GM21825 (cell line): ENCODE results near the gene ST8SIA2.
"Not testable (repeated sequence)": the region's sequence is repeated elsewhere in the genome, so short reads cannot be mapped to it uniquely, and the experiment has no call there.

Experiments
- ATAC-seq: cut with Tn5 transposase; IDR thresholded peaks from one replicate; pipeline ENCODE4 v1.9.1; 2021; ENCODE audit warnings: mild to moderate bottlenecking, moderate library complexity; ENCODE audit not compliant: unreplicated experiment

The ST8SIA2 gene

DNA sequence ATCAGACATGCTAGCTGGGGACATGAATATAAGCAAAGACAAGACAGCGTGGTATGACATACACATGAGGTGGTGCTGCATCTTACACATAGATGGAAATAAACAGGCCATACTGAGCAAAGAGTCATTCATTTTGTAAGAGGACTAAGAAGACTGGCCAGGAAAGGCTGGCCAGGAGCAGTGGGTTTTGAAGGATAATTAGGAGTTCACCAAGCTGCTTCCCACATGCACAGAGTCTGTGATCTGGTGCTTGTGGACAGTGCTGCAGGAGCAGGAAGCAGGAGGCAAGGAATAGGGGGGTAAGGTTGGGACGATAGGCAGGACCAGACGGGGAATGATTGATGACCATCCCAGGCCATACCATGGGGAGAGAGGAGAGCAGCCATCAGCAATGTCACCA, 41.5 kb downstream of the ST8SIA2 start:
- ATAC-seq, result no peak

DNA sequence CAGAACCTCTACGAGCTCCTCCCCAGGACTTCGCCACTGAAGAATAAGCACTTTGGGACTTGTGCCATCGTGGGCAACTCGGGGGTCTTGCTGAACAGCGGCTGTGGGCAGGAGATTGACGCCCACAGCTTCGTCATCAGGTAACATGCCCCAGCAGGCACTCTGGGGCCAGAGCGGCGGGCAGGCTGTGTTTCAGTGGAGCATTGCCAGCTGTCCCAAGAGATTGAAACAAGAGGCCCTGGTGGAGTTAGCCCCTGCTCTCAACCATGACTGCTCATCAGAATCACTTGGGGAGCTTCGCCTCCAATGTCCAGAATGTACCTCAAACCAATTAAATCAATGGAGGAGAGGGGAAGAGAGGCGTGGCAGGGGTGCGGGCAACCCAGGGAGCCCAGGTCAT, 44.8 kb downstream of the ST8SIA2 start:
- ATAC-seq, result no peak

DNA sequence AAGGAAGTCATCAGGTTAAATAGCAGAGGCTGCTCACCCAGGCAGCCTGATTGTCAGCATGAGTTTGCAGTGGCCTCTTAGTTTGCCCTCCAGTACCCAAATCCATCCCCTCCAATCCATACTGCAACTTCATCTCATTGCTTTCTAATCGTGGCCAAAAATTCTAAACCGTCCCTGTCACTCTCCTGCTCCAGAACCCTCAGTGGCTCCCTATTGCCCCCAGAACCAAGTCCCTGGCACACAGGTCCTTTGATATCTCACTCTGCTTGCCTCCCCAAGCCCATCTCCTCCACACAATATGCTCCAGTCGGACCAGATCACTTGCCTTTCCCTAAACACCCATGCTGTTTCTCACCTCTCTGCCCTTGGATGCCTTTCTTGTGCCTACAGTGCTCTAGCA, 49.7 kb downstream of the ST8SIA2 start:
- no peak for ATAC-seq

DNA sequence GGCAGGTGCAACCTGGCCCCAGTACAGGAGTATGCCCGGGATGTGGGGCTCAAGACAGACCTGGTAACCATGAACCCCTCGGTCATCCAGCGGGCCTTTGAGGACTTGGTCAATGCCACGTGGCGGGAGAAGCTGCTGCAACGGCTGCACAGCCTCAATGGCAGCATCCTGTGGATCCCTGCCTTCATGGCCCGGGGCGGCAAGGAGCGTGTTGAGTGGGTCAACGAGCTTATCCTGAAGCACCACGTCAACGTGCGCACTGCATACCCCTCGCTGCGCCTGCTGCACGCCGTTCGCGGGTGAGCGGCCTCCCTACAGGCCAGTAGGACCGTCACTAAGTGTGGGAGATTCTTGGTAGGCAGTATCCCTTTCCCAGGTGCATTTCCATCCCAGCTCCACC, 51.0 kb downstream of the ST8SIA2 start:
- no peak for ATAC-seq

DNA sequence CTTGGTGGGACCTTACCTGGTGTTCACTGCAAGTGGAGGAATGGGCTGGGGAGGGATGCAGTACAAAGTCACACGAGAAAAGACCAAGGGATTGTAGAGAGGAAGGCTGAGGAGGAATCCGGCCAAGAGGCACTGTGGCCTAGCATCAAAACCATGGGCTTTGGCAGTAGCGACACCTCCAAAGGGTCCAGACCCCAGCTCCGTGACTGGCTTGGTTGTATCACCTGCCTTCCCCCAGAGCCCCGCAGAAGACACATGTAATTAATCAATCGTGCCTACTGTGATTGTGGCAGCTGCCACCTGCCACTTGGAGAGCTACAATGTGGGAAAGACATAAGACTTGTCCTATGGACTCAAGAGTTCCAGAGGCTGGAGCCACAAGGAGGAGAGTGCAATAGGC, 54.7 kb downstream of the ST8SIA2 start:
- ATAC-seq, result no peak

DNA sequence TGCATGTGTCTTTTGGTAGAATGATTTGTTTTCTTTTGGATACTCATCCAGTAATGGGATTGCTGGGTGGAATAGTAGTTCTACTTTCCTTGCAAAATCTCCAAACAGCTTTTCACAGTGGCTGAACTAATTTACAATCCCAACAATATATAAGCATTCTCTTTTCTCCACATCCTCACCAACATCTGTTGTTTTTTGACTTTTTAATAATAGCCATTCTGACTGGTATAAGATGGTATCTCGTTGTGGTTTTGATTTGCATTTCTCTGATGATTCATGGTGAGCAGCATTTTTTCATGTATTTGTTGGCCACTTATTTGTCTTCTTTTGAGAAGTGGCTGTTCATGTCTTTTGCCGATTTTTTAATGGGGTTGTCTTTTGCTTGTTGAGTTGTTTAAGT, 55.8 kb downstream of the ST8SIA2 start:
- ATAC-seq, result no peak

DNA sequence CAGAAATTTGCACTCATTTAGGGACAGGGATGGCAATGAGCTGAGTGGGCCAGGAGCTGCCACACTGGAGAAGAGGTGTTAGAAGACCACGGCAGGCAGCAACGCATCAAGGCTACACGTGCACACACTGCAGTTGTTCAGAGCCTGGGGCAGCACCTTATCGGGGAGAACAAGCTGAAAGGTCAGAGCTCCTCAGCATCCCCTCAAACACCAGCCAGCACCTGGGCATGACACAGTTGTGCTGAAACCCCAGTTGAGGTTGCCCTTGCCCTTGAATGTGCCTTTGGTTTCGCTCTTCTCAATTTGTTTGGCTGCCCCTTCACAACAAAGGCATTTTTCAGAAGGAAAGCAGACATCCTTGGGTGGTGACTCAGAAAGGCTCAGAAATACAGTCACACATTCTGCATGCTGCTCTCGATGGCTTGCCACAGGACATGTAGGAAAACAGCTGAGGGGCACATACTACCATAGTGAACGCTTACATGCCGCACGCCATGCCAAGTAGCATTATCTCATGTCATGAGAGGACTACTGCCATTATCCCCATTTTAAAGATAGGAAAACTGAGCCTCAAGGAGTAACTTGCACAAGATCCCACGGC, 57.6 kb downstream of the ST8SIA2 start:
- ATAC-seq, result no peak

DNA sequence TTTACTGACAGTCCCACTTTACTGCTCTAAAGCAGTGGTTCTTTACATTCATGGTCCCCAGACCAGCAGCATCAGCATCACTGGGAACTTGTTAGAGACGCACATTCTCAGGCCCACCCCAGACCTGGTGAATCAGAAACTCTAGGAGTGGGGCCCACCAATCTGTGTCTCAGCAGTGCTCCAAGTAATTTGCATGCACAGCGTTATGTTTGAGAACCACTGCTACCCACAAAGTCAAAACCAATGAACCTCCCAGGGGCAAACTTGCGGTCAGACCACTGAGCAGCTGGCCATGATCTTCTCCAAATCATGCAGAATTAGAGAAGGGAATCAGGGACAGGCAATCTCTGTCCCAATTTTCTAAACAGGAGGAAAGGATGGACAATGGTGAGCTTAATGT, 58.5 kb downstream of the ST8SIA2 start:
- ATAC-seq, result no peak

DNA sequence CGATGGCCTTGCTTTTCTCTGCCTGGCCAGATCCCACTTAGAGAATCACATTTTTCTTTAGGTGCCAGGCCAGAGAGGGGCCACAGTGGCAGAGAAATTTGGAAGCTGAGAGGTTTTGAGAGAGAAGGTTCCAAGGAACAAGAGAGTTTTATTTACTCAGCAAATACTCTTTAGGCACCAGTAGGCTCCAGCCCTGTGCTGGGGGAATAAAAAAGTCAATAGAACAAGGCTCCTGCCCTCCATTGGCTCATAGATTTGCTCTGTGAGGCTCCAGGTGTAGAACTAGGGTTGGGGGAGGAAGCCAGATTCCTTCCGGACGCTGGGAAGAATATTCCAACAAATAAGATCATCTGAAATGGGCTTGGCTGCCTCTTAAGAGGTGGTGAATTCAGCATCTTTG, 59.9 kb downstream of the ST8SIA2 start:
- no peak for ATAC-seq

DNA sequence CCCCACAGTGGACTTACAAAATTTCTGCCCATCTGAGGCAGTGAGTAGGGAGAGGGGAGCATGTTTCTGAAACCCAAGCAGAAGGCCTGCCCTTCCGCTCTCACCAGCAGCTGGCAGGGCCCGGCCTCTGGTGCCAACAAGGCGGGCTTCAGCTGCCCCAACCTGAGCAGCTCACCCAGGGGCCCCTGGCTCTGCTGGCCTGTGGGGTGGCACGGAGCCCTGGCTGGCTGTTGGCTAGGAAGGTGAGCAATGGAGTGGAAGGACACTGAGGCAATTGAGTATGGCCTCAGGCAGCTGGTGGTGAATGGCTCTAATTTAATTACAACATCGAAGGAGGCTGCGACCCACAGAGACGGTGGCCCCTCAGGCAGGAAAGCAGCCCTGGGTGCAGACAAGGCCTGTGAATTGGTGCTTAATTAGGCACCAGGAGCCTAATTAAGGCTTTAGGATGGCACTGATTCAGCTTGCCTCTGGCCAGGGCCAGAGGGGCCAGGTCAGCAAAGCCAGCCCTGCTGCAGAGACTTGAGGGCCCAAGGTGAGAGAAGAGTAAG, 60.9 kb downstream of the ST8SIA2 start:
- ATAC-seq, result no peak

DNA sequence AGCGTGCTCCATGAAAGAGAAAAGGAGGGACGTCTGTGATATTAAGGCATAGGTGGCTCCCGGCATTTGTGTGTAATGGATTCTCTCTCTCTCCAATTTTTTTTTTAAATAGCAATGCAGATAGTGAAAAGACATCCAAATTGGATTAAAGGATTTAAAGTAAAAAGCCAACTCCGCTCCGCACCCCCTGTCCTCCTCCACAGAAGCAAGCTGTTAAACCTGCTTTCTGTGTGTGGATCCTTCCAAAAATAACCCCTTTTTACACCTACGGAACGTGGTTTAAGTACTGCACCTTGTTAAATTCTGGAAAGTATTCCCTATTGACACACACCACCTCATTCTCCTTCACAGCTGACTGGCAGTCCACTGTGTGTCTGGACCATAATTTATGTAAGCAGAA, 61.6 kb downstream of the ST8SIA2 start:
- ATAC-seq, result no peak

DNA sequence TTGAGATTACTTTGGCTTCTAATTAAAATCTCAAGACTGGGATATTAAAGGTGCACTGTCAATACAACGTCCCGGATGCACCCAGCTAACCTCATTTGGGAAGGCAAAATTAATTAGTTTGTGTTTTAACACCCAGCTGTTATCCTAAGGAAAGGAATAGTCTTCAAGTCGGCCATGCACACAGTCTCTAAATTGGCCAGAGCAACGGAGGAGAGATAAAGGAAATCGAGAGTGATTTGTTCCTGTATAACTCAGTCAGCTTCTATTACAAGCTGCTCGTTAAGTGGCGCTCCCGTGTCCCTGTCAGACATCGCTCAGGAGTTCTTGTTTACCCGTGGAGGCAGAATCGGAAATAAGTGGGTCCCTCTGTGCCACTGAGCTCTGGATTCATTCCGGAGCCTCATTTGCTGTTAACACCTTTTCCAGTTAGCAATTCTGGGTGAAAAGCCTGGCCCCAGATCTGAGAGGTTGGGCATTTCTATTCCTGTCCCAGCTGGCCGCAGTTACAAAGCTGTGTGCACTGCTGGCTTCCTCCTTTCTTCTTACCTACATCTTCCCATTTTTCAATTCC, 63.9 kb downstream of the ST8SIA2 start:
- no peak for ATAC-seq

DNA sequence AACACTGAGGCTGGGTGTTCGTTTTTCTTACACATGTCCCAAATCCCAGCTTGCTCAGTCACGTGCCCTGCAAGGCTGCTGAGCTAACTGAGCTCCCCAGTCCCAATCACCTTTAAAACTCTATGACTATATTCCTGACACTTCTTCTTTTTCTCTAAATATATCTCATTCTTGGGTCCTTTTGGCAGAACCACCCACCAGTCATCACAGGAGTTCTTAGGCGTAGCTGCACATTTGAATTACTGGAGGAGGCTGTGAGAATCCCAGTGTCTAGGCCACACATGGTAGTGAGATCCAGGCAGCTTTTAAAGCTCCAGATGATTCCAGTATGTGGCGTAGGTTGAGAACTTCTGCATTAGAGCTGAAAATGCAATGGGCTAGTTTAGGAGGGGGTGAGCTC, 66.3 kb downstream of the ST8SIA2 start:
- no peak for ATAC-seq

DNA sequence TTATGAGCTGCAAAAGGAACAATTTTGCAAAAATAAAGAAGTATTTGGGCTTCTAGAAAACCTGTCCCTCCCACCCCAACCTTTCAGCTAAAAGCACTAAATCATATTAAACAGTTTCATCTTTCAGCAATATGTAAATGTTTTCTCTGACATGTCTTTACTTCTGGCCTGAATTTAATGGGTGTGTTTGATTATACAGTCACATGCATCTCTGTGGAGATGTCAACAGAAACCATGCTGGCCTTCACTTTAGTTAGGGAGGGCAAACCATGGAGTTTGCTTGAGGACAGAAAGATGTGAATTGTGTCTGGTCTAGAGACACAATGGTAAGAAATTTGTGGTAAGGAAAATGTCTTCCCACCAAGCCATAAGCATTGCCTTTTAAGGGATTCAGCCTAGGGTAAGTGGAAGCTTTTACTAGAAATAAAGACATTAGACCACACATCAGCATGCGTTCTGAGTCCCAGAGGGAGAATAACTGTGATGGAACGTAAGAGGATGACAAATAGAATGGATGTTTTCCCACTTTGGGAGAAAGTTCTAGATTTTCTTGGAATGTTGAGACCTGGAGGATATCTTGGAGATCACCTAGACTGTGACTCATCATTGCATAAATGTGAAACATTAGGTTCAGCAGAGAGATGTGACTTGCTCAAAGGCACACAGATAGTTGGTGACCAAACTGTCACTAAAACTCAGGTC, 68.9 kb downstream of the ST8SIA2 start:
- ATAC-seq, result no peak

DNA sequence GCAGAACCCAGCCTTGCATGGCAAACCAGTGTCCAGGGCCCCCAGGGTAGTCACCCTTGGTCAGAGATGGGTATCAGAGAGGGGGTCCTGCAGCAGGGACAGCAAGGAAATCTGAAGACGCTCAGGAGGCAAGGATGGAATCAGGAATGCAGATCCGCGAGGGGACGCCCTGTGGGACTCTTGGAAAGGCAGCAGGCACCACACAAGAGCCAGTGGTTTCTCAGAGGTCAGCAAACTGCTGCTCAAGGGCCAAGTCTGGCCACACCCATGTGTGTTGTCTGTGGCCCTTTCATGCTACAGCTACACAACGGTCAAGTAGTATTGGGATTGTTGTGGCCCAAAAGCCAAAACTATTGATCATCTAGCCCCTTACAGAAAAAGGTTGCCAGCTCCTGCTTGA, 69.7 kb downstream of the ST8SIA2 start:
- no peak for ATAC-seq

DNA sequence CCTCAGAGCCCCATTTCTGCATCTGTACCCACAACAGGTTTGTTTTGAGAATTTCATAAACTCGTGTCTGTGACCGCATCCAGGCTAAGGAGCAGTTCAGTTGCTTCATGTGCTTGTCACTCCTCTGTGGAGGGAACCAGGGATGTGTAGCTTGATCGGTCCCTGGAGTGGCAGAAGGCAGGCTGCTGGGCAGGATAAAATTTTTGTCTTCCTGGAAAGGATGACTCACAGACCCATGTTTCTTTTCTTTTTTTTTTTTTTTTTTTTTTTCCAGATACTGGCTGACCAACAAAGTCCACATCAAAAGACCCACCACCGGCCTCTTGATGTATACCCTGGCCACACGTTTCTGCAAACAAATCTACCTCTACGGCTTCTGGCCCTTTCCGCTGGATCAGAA, 70.1 kb downstream of the ST8SIA2 start:
- no peak for ATAC-seq

DNA sequence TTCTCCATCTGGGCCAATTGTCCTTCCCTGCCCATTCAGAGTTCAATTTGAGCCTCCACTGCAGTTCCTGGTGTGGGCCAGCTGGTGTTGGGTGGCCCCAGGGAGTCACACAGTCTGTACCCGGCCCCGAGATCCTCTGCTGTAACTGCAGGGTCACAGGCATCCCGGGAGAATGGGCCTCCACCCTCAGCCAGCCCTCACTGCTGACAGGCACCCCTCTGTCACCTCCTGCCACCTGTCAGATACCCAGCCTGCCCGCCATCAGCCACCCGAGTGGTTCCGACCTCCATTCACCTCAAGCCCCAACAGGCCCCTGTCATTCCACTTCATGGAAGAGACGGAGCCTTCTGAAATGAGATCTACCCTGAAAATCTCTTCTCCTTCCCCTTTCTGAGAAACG, 73.2 kb downstream of the ST8SIA2 start:
- no peak for ATAC-seq

DNA sequence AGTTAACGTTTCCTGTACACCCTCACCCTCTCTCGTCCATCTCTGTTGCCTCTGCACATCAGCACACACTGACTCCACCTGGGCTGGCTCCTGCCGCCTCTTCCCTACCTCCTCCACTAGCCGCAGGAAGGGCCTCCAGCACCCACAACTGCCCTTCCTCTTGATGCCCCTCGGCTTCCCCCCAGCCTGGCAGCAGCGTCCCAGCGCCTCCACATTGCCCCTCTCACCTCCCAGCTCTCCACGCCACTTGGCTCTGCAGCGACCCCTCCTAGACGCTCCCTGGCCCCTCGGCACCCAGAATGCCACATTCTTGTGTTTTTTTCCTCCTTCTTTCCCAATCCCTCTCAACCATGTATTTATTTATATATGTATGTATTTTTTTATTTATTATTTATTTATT, 73.6 kb downstream of the ST8SIA2 start:
- ATAC-seq, result no peak

DNA sequence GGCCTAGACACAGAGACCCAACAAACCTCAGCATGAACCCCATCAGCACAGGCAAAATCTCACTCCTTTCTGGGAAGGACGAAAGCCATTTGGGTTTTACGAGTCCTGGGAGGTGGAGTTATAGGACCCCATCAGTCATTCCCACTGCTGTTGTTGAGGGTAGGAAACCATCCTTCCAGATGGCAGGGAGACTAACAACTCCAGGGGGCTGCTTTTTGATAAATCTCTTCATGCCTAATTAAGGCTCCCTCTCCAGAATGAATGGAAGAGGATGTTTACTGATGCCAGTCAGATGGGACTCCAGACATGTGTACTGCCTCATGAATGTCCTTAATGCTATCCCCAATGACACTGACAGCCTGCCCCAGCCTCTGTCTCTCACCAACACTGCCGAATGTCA, 75.3 kb downstream of the ST8SIA2 start:
- no peak for ATAC-seq

DNA sequence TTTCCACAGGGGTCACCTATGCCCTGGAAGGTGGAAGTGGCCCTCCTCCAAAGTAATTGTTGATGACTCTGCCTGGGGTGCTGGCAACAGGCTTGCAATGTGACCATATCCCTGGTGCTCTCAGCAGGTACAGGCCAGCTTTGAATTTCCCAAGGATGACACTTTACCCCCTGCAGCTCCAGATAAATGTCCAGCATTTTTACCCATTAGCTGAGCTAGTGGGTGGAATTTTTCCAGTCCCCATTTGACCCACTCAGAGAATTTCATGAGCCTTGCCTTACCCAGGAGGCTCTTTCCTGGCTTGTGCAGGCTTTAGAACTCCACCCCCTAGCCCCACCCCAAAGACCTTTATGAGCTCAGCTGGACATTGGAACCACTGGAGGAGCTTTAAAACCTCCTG, 77.6 kb downstream of the ST8SIA2 start:
- ATAC-seq, result no peak

DNA sequence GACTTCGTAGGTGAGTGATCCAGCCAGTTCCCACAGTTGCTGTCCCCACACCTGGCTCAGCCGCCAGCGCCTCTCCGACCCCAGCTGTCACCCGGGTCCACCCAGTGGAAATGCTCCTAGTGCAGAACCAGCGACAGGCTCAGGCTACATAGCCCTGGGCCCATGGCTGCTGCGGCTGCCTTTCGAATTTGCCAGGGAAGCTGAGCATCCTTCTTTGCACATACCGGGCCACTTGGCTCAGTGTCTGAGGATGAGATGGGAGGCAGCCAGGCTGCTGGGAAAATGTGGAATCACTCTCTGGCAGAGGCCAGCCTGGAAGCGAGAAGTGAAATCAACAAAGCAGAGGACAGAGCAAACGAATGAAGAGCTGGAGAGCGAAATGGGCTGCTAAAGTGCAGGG, 80.1 kb downstream of the ST8SIA2 start:
- no peak for ATAC-seq

DNA sequence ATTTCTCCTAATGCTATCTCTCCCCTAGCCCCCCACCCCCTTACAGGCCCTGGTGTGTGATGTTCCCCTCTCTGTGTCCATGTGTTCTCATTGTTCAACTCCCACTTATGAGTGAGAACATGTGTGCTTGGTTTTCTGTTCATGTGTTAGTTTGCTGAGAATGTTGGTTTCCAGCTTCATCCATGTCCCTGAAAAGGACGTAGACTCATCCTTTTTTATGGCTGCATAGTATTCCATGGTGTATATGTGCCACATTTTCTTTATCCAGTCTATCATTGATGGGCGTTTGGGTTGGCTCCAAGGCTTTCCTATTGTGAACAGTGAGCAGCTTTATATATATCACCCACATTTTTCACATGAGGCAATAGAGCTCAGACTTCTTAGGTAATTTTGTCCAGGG, 86.0 kb downstream of the ST8SIA2 start:
- not testable (repeated sequence) for ATAC-seq
